SK-N-SH (cell line): ENCODE measurements around the gene RAD51B.

ENCODE experiments used
- CTCF ChIP-seq: fragments of 200-600 bp; sonication (generic); IDR thresholded peaks from 2 replicates; pipeline ENCODE4 v1.6.1; 2017; ENCODE audit warnings: antibody characterized with exemption, mild to moderate bottlenecking, moderate library complexity
- ELF1 ChIP-seq: IDR thresholded peaks from 2 replicates; pipeline ENCODE4 v1.4.0; 2012
- EP300 ChIP-seq, 2 experiments: IDR thresholded peaks; 2 replicates each; pipeline versions ENCODE4 v1.4.0 to v1.6.1; 2012; ENCODE audit warnings: borderline replicate concordance in 1 of 2, low read depth in 1 of 2, low read length in 1 of 2
- EZH2phosphoT487 ChIP-seq: fragments of 200-600 bp; sonication (generic); IDR thresholded peaks from 2 replicates; pipeline ENCODE4 v1.6.1; 2017; ENCODE audit warnings: low read depth, mixed run types, mild to moderate bottlenecking, antibody characterized with exemption, moderate library complexity, borderline replicate concordance
- GABPA ChIP-seq: IDR thresholded peaks from 2 replicates; pipeline ENCODE4 v1.4.0; 2012; ENCODE audit warnings: low read depth, mild to moderate bottlenecking
- MAX ChIP-seq: IDR thresholded peaks from 2 replicates; pipeline ENCODE4 v1.4.0; 2012; ENCODE audit warnings: low read depth
- NRF1 ChIP-seq: IDR thresholded peaks from 2 replicates; pipeline ENCODE4 v1.6.1; 2012; ENCODE audit warnings: low read depth, mild to moderate bottlenecking, low read length
- POLR2AphosphoS5 ChIP-seq: IDR thresholded peaks from 2 replicates; pipeline ENCODE4 v1.6.1; 2012; ENCODE audit warnings: low read depth, low read length
- RCOR1 ChIP-seq: fragments of 150-350 bp; IDR thresholded peaks from 2 replicates; pipeline ENCODE4 v1.6.1; 2017; ENCODE audit warnings: antibody characterized with exemption, low read length
- REST ChIP-seq: IDR thresholded peaks from 2 replicates; pipeline ENCODE4 v1.6.1; 2012; ENCODE audit warnings: mild to moderate bottlenecking, low read depth, low read length, moderate library complexity
- RFX5 ChIP-seq: IDR thresholded peaks from 2 replicates; pipeline ENCODE4 v1.6.1; 2012; ENCODE audit warnings: mild to moderate bottlenecking, improper control_type of control experiment, low read length
- SMC3 ChIP-seq: IDR thresholded peaks from 2 replicates; pipeline ENCODE4 v1.6.1; 2012; ENCODE audit warnings: low read depth, low read length, improper control_type of control experiment
- TAF1 ChIP-seq: IDR thresholded peaks from 2 replicates; pipeline ENCODE4 v1.6.1; 2012; ENCODE audit warnings: low read depth, mild to moderate bottlenecking, low read length, moderate library complexity, borderline replicate concordance
- USF1 ChIP-seq: IDR thresholded peaks from 2 replicates; pipeline ENCODE4 v1.4.0; 2012; ENCODE audit warnings: low read depth, borderline replicate concordance

GRCh38 chr14:68309616-68310015 lies 490.0 kb downstream of the RAD51B start:
- TF ChIP-seq MAX (no peak), TAF1 (no peak), POLR2AphosphoS5 (no peak), CTCF (no peak), USF1 (no peak), EP300 (IDR thresholded peaks at IDR 0.05; ENCODE audit: borderline replicate concordance in 1 of 2, low read depth in 1 of 2, low read length in 1 of 2) (no peak), NRF1 (no peak), EZH2phosphoT487 (no peak), RFX5 (no peak), SMC3 (no peak), REST (no peak), RCOR1 (no peak), ELF1 (no peak), GABPA (no peak)
